ENCODE measurements around the gene TNF. TPM values are rescaled to one million over a fixed set of nuclear protein-coding genes. Genes with fewer than 3 reads are reported as not detected.

Gene TNF
- total RNA-seq, 4 donors from 2014 or later, result 1.0 to 6.4 (median 3.3) TPM

DNA sequence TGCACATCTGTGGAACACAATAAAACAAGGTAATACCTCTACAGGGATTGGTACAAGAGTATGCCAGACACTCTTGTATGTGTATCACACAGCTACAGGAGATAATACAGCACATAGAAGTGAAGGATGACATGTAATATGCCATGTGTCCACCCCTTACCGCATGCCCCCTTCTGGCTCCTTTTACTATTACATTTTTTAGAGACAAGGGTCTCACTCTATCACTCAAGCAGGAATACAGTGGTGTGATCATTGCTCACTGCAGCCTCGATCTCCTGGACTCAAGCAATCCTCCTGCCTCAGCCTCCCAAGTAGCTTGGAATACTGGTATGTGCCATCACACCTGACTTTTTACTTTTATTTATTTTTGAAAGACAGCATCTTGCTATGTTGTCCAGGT lies 21.6 kb downstream of the TNF start:
- no peaks in the 10 kb centered on the region for H3K27me3 ChIP-seq
- WGBS, result 35% methylated on average over 2 of the region's 2 CpGs
- TF ChIP-seq POLR2A (IDR thresholded peaks at IDR 0.05), result no peak
- H3K27ac ChIP-seq, result no peak overlapping the region
- no peaks in the 10 kb centered on the region for H3K4me1 ChIP-seq
- no peak overlapping the region for H3K4me3 ChIP-seq
- H3K9me3 ChIP-seq, result no peaks in the 10 kb centered on the region
- DNase-seq (ENCODE audit: low spot score in 2 of 2), result no peak
- no peaks in the 10 kb centered on the region for H3K36me3 ChIP-seq

DNA sequence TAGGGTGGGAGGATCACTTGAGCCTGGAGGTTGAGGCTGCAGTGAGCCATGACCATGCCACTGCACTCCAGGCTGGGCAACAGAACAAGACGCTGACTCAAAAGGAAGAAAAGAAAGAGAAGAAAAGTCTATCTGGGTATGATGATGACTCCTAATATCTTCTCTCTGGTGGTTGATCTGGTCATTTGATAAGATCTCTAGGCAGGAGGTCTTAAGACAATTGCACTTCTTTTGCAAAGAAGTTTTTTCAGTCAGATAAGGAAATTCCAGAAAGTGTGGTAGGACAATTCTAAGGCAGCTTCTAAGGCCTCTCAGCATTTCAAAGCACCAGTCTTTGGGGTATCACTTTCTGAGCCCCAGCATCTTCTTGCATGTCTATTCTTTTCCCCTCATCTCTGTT lies 32.0 kb downstream of the TNF start:
- 88% methylated on average over 1 of the region's 1 CpG for WGBS
- TF ChIP-seq POLR2AphosphoS5 (IDR thresholded peaks at IDR 0.05), result no peak
- H3K27me3 ChIP-seq, result no peaks in the 10 kb centered on the region
- DNase-seq (ENCODE audit: low spot score in 2 of 2), result no peak
- no peaks in the 10 kb centered on the region for H3K36me3 ChIP-seq
- no peaks in the 10 kb centered on the region for H3K9me3 ChIP-seq
- no peaks in the 10 kb centered on the region for H3K4me1 ChIP-seq
- no peak overlapping the region for H3K27ac ChIP-seq
- H3K4me3 ChIP-seq, result no peak overlapping the region

DNA sequence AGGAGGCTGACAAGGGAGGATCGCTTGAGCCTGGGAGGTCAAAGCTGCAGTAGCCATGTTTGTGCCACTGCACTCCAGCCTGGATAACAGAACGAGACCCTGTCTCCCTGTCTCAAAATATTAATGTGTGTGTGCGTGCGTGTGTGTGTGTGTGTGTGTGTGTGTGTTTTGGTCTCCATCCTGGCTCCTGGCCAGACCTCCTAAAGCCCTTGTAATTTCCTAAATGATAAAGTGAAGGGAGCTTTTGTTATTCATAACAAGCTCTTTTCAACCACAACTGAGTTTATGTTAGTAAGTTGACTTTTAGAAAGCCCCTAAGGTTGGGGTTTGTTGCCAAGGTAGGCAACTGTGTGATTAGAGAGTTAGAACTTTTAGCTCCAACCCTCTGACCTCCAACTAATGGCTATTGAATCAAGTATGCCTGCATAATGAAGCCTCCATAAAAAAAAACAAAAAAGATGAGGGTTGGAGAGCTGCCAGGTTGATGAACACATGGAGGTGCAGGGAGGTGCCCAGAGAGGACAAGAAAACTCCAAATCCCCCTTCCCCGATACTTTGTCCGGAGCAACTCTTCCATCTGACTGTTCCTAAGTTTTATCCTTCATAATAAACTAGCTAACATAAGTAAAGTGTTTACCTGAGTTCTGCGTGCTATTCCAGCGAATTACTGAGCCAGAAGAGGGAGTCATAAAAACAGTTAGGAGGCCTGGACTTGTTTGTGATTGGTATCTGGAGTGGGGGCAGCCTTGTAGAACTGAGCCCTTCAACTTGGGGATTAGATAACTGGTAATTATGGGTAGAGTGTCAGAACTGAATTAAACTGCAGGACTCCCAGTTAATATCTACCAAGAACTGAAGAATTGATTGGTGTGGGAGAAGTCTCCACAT lies 34.4 kb downstream of the TNF start:
- H3K27me3 ChIP-seq, result no peaks in the 10 kb centered on the region
- 77% methylated on average over 8 of the region's 8 CpGs for WGBS
- no peak for DNase-seq (ENCODE audit: low spot score in 2 of 2)
- H3K27ac ChIP-seq, result no peak overlapping the region
- H3K9me3 ChIP-seq, result no peaks in the 10 kb centered on the region
- no peaks in the 10 kb centered on the region for H3K36me3 ChIP-seq
- H3K4me1 ChIP-seq, result no peaks in the 10 kb centered on the region
- TF ChIP-seq EP300 (IDR thresholded peaks at IDR 0.05) (no peak), POLR2A (IDR thresholded peaks at IDR 0.05) (no peak), POLR2AphosphoS5 (IDR thresholded peaks at IDR 0.05) (no peak)
- TF ChIP-seq, protein P1, sequence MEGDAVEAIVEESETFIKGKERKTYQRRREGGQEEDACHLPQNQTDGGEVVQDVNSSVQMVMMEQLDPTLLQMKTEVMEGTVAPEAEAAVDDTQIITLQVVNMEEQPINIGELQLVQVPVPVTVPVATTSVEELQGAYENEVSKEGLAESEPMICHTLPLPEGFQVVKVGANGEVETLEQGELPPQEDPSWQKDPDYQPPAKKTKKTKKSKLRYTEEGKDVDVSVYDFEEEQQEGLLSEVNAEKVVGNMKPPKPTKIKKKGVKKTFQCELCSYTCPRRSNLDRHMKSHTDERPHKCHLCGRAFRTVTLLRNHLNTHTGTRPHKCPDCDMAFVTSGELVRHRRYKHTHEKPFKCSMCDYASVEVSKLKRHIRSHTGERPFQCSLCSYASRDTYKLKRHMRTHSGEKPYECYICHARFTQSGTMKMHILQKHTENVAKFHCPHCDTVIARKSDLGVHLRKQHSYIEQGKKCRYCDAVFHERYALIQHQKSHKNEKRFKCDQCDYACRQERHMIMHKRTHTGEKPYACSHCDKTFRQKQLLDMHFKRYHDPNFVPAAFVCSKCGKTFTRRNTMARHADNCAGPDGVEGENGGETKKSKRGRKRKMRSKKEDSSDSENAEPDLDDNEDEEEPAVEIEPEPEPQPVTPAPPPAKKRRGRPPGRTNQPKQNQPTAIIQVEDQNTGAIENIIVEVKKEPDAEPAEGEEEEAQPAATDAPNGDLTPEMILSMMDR (IDR thresholded peaks at IDR 0.05), result no peak
- no peak overlapping the region for H3K4me3 ChIP-seq

DNA sequence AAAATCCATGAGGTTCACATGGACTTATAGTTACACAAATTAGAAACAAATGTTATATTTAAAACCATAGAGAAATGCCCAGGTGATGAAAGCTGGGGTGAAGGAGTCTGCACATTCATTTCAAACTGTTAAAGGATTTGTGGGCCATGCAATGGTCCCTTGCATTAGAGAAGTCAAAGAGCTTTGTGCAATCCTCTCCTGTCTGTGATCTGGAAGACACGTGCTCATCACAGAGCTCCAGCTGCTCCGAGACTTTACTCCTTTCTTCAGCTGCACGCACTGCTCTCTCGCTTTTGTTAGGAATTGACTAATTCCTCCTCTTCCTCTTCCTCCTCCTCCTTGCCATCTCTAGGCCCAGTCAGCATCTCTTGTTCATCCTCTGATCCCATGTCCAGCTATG lies 35.6 kb downstream of the TNF start:
- WGBS, result 50% methylated on average over 4 of the region's 4 CpGs
- no peak overlapping the region for H3K27ac ChIP-seq
- TF ChIP-seq EP300 (IDR thresholded peaks at IDR 0.05) (no peak), POLR2A (IDR thresholded peaks at IDR 0.05) (no peak), POLR2AphosphoS5 (IDR thresholded peaks at IDR 0.05) (no peak)
- TF ChIP-seq, protein P1 (IDR thresholded peaks at IDR 0.05), result no peak

DNA sequence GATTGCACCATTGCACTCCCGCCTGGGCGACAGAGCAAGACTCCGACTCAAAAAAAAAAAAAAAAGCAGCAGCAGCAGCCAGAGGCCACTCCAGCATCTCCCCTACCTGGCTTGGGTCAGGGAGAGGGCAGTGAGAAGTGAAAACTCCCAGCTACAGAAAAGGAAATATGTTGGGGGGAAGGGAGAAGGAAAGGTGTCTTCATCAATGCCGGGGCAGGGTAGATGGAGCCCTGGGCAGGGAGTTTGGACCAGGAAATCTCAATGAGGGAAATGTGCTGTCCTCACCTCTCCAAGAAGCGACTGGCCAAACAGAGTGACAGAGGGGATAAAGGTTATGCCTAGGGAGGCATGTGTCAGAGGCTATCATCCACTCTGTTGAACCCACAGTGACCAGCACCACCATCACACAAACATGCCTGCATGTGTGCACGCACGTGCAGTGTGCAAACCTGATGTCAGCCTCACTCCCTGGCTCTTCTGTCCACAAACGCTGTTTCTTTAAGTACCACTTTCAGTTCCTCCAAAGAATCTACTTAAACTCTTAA lies 38.8 kb downstream of the TNF start:
- Histone ChIP-seq H3K27ac (no peak overlapping the region), H3K36me3 (no peaks in the 10 kb centered on the region), H3K27me3 (no peaks in the 10 kb centered on the region), H3K4me1 (no peaks in the 10 kb centered on the region), H3K9me3 (no peaks in the 10 kb centered on the region), H3K4me3 (no peak overlapping the region)
- no peak for DNase-seq (ENCODE audit: low spot score in 2 of 2)
- no peak for TF ChIP-seq EP300 (IDR thresholded peaks at IDR 0.05)
- 71% methylated on average over 8 of the region's 8 CpGs for whole genome bisulfite sequencing

More for the DNA sequence above, 35.6 kb downstream of the TNF start:
- no peak overlapping the region for H3K4me3 ChIP-seq
- no peaks in the 10 kb centered on the region for H3K27me3 ChIP-seq
- H3K36me3 ChIP-seq, result no peaks in the 10 kb centered on the region
- no peaks in the 10 kb centered on the region for H3K4me1 ChIP-seq
- H3K9me3 ChIP-seq, result no peaks in the 10 kb centered on the region
- no peak for DNase-seq (ENCODE audit: low spot score in 2 of 2)

DNA sequence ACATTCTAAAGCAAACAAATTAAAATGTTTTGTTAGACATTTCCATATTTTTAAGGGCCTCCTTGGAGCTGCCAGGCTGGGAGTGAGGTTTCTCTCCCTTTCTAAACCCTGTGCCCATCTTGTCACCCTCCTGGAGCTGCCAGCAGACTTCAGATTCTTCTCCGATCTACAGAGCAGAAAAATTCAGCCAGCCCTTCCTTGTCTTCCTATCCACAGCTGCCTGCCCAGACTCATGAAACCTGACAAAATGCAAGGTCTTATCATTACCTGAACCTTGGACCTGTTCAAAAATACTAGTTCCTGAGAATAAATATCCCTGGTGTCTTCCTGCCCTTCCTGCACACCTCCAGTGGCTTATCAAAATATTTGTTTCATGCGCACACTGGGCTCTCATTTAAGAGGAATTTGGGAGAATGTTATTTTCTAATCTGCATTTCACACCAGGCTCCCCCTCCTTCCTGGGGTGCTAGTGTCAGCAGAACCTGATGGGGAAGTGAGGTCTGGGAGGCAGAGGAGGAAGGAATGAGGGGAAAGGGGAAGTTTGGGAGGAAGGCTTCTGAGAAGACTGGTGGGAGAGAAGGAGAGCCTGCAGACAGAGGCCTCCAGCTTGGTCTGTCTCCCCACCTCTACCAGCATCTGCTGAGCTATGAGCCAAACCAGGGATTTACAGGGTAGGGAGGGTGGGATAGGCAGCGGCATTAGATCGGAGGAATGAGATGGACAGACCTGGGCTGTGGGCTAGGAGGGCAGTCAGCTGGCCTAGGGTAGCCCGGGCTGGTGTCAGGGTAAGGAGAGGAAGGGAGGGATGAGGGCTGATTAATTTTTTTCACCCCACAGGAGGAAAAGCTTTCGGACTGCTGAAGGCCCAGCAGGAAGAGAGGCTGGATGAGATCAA lies 39.6 kb downstream of the TNF start, which contains the start of gene AIF1:
AIF1 (plus strand) TSS at position 551 of the 895 bp plus-strand sequence; CDS start at position 647, 96 bp downstream.
- DNase-seq (ENCODE audit: low spot score in 2 of 2), result no peak
- Histone ChIP-seq H3K9me3 (no peaks in the 10 kb centered on the region), H3K27ac (no peak within 1 kb of the TSS), H3K27me3 (no peaks in the 10 kb centered on the region), H3K4me3 (peak within 1 kb of the TSS; percentile 8), H3K36me3 (no peaks in the 10 kb centered on the region), H3K4me1 (peaks cover 4% of the 10 kb centered on the region)
- 68% methylated on average over 6 of the region's 6 CpGs for WGBS
- TF ChIP-seq POLR2A (IDR thresholded peaks at IDR 0.05) (no peak), EP300 (IDR thresholded peaks at IDR 0.05) (no peak), POLR2AphosphoS5 (IDR thresholded peaks at IDR 0.05) (no peak)
- TF ChIP-seq, protein P1 (IDR thresholded peaks at IDR 0.05), result no peak
